Neuronal stem cell (in vitro differentiated cells): Measurements from ENCODE around the gene KIF16B.

Source experiments
- DNase-seq: peaks from one replicate; pipeline ENCODE4 v3.0.0-alpha.2; 2013; ENCODE audit warnings: low spot score
- H2AFZ ChIP-seq: one replicate; pipeline ENCODE4 v1.6.1; 2013; ENCODE audit warnings: mild to moderate bottlenecking, low read length, inconsistent platforms
- H2AK5ac ChIP-seq: 2 replicates; pipeline ENCODE4 v1.6.1; 2013; ENCODE audit warnings: low read depth, mild to moderate bottlenecking, inconsistent platforms, low read length, moderate library complexity, mixed read lengths
- H2BK120ac ChIP-seq: 2 replicates; pipeline ENCODE4 v1.6.1; 2013; ENCODE audit warnings: low read depth, mild to moderate bottlenecking, inconsistent platforms, low read length, moderate library complexity, mixed read lengths
- H2BK12ac ChIP-seq: one replicate; pipeline ENCODE4 v1.6.1; 2013; ENCODE audit warnings: low read length, inconsistent platforms
- H2BK15ac ChIP-seq: 2 replicates; pipeline ENCODE4 v1.6.1; 2013; ENCODE audit warnings: mild to moderate bottlenecking, low read length, inconsistent platforms, mixed read lengths
- H2BK5ac ChIP-seq: one replicate; pipeline ENCODE4 v1.6.1; 2013; ENCODE audit warnings: inconsistent platforms, mild to moderate bottlenecking, low read length, moderate library complexity
- H3K14ac ChIP-seq: one replicate; pipeline ENCODE4 v1.6.1; 2013; ENCODE audit warnings: low read length, inconsistent platforms
- H3K18ac ChIP-seq: 2 replicates; pipeline ENCODE4 v1.6.1; 2013; ENCODE audit warnings: low read length, inconsistent platforms
- H3K23ac ChIP-seq: 2 replicates; pipeline ENCODE4 v1.6.1; 2013; ENCODE audit warnings: low read depth, mild to moderate bottlenecking, mixed read lengths, low read length, inconsistent platforms; ENCODE audit not compliant: poor library complexity
- H3K27ac ChIP-seq: replicated peaks from 3 replicates; pipeline ENCODE4 v1.5.1; 2013; ENCODE audit warnings: low read length, inconsistent platforms
- H3K27me3 ChIP-seq, 3 experiments: 2 replicates each; pipeline ENCODE4 v1.6.1; 2013; ENCODE audit warnings: low read length in 3 of 3, mild to moderate bottlenecking in 2 of 3, inconsistent platforms in 1 of 3, low read depth in 1 of 3, mixed read lengths in 1 of 3, moderate library complexity in 1 of 3; ENCODE audit not compliant: control insufficient read depth in 3 of 3, insufficient read depth in 3 of 3
- H3K36me3 ChIP-seq, 2 donors: replicated peaks in 1 of 2; 2 replicates each; pipeline ENCODE4 v1.6.1; 2013; ENCODE audit warnings: low read length in 2 of 2; ENCODE audit not compliant: control insufficient read depth in 2 of 2, insufficient read depth in 2 of 2
- H3K4ac ChIP-seq: 2 replicates; pipeline ENCODE4 v1.6.1; 2013; ENCODE audit warnings: inconsistent platforms, mild to moderate bottlenecking, low read length, moderate library complexity
- H3K4me1 ChIP-seq, 2 donors: 1 replicate in 1 of 2; 2 replicates in 1 of 2; pipeline ENCODE4 v1.6.1; 2013; ENCODE audit warnings: low read length in 2 of 2, low read depth in 1 of 2; ENCODE audit not compliant: control insufficient read depth in 2 of 2, insufficient read depth in 1 of 2
- H3K4me2 ChIP-seq: one replicate; pipeline ENCODE4 v1.6.1; 2013; ENCODE audit warnings: mild to moderate bottlenecking, low read length, inconsistent platforms; ENCODE audit not compliant: insufficient read depth, poor library complexity, severe bottlenecking
- H3K4me3 ChIP-seq, 2 donors: 2 replicates each; pipeline ENCODE4 v1.5.1; 2013; ENCODE audit warnings: low read length in 2 of 2, mild to moderate bottlenecking in 2 of 2, inconsistent platforms in 1 of 2, moderate library complexity in 1 of 2
- H3K79me1 ChIP-seq: one replicate; pipeline ENCODE4 v1.6.1; 2013; ENCODE audit warnings: low read depth, mild to moderate bottlenecking, inconsistent platforms, low read length, moderate library complexity
- H3K9ac ChIP-seq: one replicate; pipeline ENCODE4 v1.6.1; 2013; ENCODE audit warnings: mild to moderate bottlenecking, low read depth, low read length, inconsistent platforms; ENCODE audit not compliant: poor library complexity
- H3K9me3 ChIP-seq, 2 donors: replicated peaks in 1 of 2; 2 replicates each; pipeline versions ENCODE3 to v1.6.1; 2013; ENCODE audit warnings: low read length in 2 of 2, mild to moderate bottlenecking in 2 of 2, inconsistent platforms in 1 of 2, low read depth in 1 of 2, mixed read lengths in 1 of 2, moderate library complexity in 1 of 2; ENCODE audit not compliant: control insufficient read depth in 2 of 2, insufficient read depth in 1 of 2
- H4K8ac ChIP-seq: one replicate; pipeline ENCODE4 v1.6.1; 2013; ENCODE audit warnings: low read depth, mild to moderate bottlenecking, inconsistent platforms, low read length, moderate library complexity
- H4K91ac ChIP-seq: one replicate; pipeline ENCODE4 v1.6.1; 2013; ENCODE audit warnings: low read length, low read depth, mild to moderate bottlenecking, inconsistent platforms; ENCODE audit not compliant: poor library complexity
- WGBS, 2 donors: extraction: QIAGEN DNeasy Blood & Tissue Kit; methylation state at CpG; one replicate each; pipeline ENCODE4 v1.1.7; 2013; ENCODE audit warnings: missing lambda C conversion rate in 2 of 2, mixed read lengths in 1 of 2; ENCODE audit not compliant: insufficient read length in 2 of 2, insufficient replicate concordance in 1 of 2; ENCODE audit errors: extremely low coverage in 2 of 2; 5-methylcytosine and 5-hydroxymethylcytosine counted together

The KIF16B gene

GRCh38 chr20:16316513-16316912 is 256.7 kb downstream of the KIF16B start:
- no peaks in the 10 kb centered on the region for H3K79me1 ChIP-seq
- no peak overlapping the region for H3K18ac ChIP-seq
- no CpG with 5 or more reads among the region's 3 CpGs for WGBS, 2 donors
- H2BK5ac ChIP-seq, result no peak overlapping the region
- H2BK15ac ChIP-seq, result no peak overlapping the region
- H3K4me3 ChIP-seq, result no peak overlapping the region
- H2BK12ac ChIP-seq, result no peak overlapping the region
- H2AK5ac ChIP-seq, result no peak overlapping the region
- H3K4me2 ChIP-seq, result no peak overlapping the region
- peaks cover 0 to 2% of the 10 kb centered on the region in 2 donors for H3K4me1 ChIP-seq
- no peak overlapping the region for H2AFZ ChIP-seq
- DNase-seq, result no peak
- no peak overlapping the region for H3K9ac ChIP-seq
- H3K27me3 ChIP-seq, result no peaks in the 10 kb centered on the region
- no peak overlapping the region for H3K23ac ChIP-seq
- H3K36me3 ChIP-seq, result no peaks in the 10 kb centered on the region
- no peak overlapping the region for H3K14ac ChIP-seq
- no peak overlapping the region for H3K27ac ChIP-seq
- no peaks in the 10 kb centered on the region for H3K9me3 ChIP-seq
- H2BK120ac ChIP-seq, result no peak overlapping the region
- no peak overlapping the region for H4K8ac ChIP-seq
- no peak overlapping the region for H3K4ac ChIP-seq
- no peak overlapping the region for H4K91ac ChIP-seq

GRCh38 chr20:16314748-16315159 is 258.5 kb downstream of the KIF16B start:
- Histone ChIP-seq H2AFZ (no peak overlapping the region), H3K9me3 (no peaks in the 10 kb centered on the region), H3K4me1 (no peaks in the 10 kb centered on the region), H3K36me3 (no peaks in the 10 kb centered on the region), H3K23ac (no peak overlapping the region), H3K79me1 (no peaks in the 10 kb centered on the region), H4K8ac (no peak overlapping the region), H2BK120ac (no peak overlapping the region), H2BK5ac (no peak overlapping the region), H3K27me3 (no peaks in the 10 kb centered on the region), H3K27ac (no peak overlapping the region), H4K91ac (no peak overlapping the region), H3K14ac (no peak overlapping the region), H2BK12ac (no peak overlapping the region), H3K4me3 (no peak overlapping the region), H3K4ac (no peak overlapping the region), H3K9ac (no peak overlapping the region), H2BK15ac (no peak overlapping the region), H3K4me2 (no peak overlapping the region), H3K18ac (no peak overlapping the region), H2AK5ac (no peak overlapping the region)
- no CpG with 5 or more reads among the region's 8 CpGs for whole genome bisulfite sequencing, 2 donors
- no peak for DNase-seq

DNA sequence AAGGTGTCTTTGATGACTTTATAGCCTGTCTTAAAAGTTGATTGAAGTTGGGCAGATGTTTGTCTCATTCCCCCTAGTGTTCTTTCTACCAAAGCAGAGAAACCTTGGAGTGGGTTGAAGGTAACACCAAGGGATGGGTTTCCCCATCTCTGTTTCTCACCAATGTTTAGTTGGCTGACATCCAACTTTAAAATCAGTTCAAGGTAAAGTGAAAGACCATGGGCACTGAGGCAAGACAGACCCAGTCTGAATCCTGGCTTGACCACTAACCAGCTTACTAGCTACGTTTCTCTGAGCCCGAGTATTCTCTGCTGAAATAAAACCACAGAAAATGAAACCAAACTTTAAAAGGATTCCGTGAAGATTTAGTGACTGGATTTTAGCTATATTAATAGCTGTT is 258.9 kb downstream of the KIF16B start:
- Histone ChIP-seq H2BK5ac (no peak overlapping the region), H4K8ac (no peak overlapping the region), H3K9me3 (no peaks in the 10 kb centered on the region), H3K79me1 (no peaks in the 10 kb centered on the region), H3K4me2 (no peak overlapping the region), H4K91ac (no peak overlapping the region), H3K14ac (no peak overlapping the region), H2BK12ac (no peak overlapping the region), H3K27ac (no peak overlapping the region), H2AK5ac (no peak overlapping the region), H3K4ac (no peak overlapping the region), H2BK15ac (no peak overlapping the region), H3K9ac (no peak overlapping the region), H3K23ac (no peak overlapping the region), H3K36me3 (no peaks in the 10 kb centered on the region), H3K4me3 (no peak overlapping the region), H3K4me1 (no peaks in the 10 kb centered on the region), H3K27me3 (no peaks in the 10 kb centered on the region), H2BK120ac (no peak overlapping the region), H2AFZ (no peak overlapping the region), H3K18ac (no peak overlapping the region)
- WGBS, 2 donors, result no CpG with 5 or more reads among the region's 3 CpGs
- DNase-seq, result no peak

- H3K79me1 ChIP-seq, result no peaks in the 10 kb centered on the region
- DNase-seq, result no peak
- H2BK5ac ChIP-seq, result no peak overlapping the region
- H2AFZ ChIP-seq, result no peak overlapping the region
- H2BK12ac ChIP-seq, result no peak overlapping the region
- no peak overlapping the region for H3K27ac ChIP-seq
- no peak overlapping the region for H3K4me2 ChIP-seq
- H4K91ac ChIP-seq, result no peak overlapping the region
- no peak overlapping the region for H3K4ac ChIP-seq
- no peaks in the 10 kb centered on the region for H3K36me3 ChIP-seq
- no CpG with 5 or more reads among the region's 4 CpGs for WGBS, 2 donors
- no peak overlapping the region for H3K9ac ChIP-seq
- no peak overlapping the region for H3K14ac ChIP-seq
- H3K4me3 ChIP-seq, result no peak overlapping the region
- no peak overlapping the region for H2AK5ac ChIP-seq
- H2BK15ac ChIP-seq, result no peak overlapping the region
- no peak overlapping the region for H2BK120ac ChIP-seq
- peaks cover 0 to under 1% of the 10 kb centered on the region in 2 donors for H3K4me1 ChIP-seq
- no peak overlapping the region for H4K8ac ChIP-seq
- H3K23ac ChIP-seq, result no peak overlapping the region
- no peak overlapping the region for H3K18ac ChIP-seq
- no peaks in the 10 kb centered on the region for H3K9me3 ChIP-seq
- no peaks in the 10 kb centered on the region for H3K27me3 ChIP-seq
Observed at GRCh38 chr20:16313917-16314316, 259.3 kb downstream of the KIF16B start.
